Measurements from ENCODE around the gene DGKE.

GRCh38 chr17:56851008-56851407 is 17.1 kb downstream of the DGKE start:
- TF ChIP-seq CTCF (IDR thresholded peaks at IDR 0.05), result no peak
- no peak for TF ChIP-seq POLR2A (IDR thresholded peaks at IDR 0.05)
